ENCODE data around the gene HMGB1.
A peak's percentile ranks its signal among the peaks of the same experiment; 100 is the strongest.

HMGB1 gene

DNA sequence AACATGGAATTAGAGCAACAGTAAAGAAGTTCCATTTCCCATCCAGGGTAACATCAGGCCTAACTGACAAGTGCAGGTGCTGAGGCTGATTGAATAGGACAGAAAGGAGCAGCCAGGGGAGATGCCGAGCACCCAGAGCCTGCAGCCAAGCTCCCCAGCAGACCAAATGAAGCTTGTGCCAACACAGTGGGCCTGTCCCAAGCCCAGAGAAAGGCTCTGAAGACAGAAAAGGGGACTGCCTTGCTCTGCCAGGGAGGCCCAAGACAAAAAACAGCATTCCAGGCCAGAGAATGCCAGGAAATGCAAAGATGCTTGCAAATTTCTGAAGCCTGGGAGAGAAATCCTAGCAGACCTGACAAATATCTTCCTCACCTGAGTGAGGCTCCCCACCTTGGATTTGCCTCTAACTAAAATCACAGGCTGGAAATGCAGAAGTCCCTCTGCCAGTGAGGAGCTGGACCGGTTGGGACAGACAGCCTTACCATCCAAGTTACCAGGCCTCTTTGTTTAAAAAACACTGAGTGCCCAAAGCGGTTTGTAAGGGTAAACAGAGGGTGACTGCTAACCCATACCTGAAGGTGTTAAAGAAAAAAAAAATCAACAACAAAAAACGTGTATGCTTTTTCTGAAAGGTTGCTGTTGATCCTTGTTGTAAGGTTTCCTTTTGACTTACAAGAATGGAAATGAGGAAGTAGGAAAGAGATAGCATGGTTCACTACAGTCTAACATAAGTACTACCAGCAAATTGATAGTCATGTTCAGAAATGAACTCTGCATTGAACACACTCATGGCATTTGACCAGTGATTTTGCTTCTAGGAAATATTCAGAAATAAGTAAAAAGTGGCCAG lies 11.8 kb upstream of the HMGB1 start:
- H2AK5ac ChIP-seq (ENCODE audit: low read length): no peak overlapping the region

DNA sequence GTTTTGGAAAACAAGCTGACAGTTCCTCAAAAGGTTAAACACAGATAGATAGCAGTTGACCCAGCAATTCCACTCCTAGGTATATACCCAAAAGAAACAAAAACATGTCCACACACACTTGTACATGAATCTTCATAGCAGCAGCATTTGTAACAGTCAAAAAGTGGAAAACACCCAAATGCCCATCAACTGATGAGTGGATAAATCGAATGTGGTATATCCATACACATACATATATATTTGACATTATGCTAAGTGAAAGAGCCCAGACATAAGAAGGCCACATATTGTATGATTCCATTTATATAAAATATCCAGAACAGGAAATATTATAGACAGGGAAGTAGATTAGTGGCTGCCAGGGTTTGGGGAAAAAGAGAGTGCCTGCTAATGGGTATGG lies 7.9 kb upstream of the HMGB1 start:
- Histone ChIP-seq H3K79me1 (ENCODE audit: low read length) (no peaks in the 10 kb centered on the region), H3K23ac (ENCODE audit: low read length) (no peak overlapping the region), H4K12ac (ENCODE audit: low read depth, low read length) (no peak overlapping the region), H3K4me3 (ENCODE audit: low read depth, low read length) (no peak overlapping the region), H4K91ac (ENCODE audit: low read depth, low read length) (no peak overlapping the region), H3K9me3 (ENCODE audit: insufficient read depth, low read depth, low read length) (no peaks in the 10 kb centered on the region), H3K4me2 (ENCODE audit: low read length) (no peak overlapping the region), H2AK5ac (ENCODE audit: low read length) (no peak overlapping the region), H2BK120ac (ENCODE audit: insufficient read depth, low read length, poor library complexity) (no peak overlapping the region), H2AFZ (ENCODE audit: insufficient read depth, low read length, poor library complexity) (no peak overlapping the region), H2BK12ac (ENCODE audit: low read length) (no peak overlapping the region), H3K27me3 (ENCODE audit: insufficient read depth, low read length) (no peaks in the 10 kb centered on the region), H2BK5ac (ENCODE audit: low read depth, low read length, poor library complexity) (no peak overlapping the region), H3K36me3 (ENCODE audit: control insufficient read depth in 1 of 2, insufficient read depth in 2 of 2, low read length in 2 of 2) (no peaks in the 10 kb centered on the region), H3K27ac (ENCODE audit: low read depth, low read length) (no peak overlapping the region), H4K8ac (ENCODE audit: low read depth, low read length) (no peak overlapping the region), H3K9ac (ENCODE audit: low read length) (no peak overlapping the region), H3K18ac (ENCODE audit: low read length) (no peak overlapping the region), H3K4me1 (ENCODE audit: control insufficient read depth in 1 of 2, insufficient read depth in 2 of 2, low read length in 2 of 2) (no peaks in the 10 kb centered on the region), H3K79me2 (ENCODE audit: control insufficient read depth, insufficient read depth, low read length, poor library complexity) (no peaks in the 10 kb centered on the region), H3K4ac (ENCODE audit: low read depth, low read length) (no peak overlapping the region), H3K14ac (ENCODE audit: low read length) (no peak overlapping the region)
- WGBS (ENCODE audit: extremely low coverage, insufficient coverage, insufficient read length): no CpG with 5 or more reads among the region's 1 CpG
- DNase-seq: no peak

More for the DNA sequence above, 11.8 kb upstream of the HMGB1 start:
- H3K27me3 ChIP-seq (ENCODE audit: insufficient read depth, low read length): no peaks in the 10 kb centered on the region
- no peaks in the 10 kb centered on the region for H3K9me3 ChIP-seq (ENCODE audit: insufficient read depth, low read depth, low read length)
- H3K14ac ChIP-seq (ENCODE audit: low read length): no peak overlapping the region
- no peak overlapping the region for H2BK5ac ChIP-seq (ENCODE audit: low read depth, low read length, poor library complexity)
- H3K27ac ChIP-seq (ENCODE audit: low read depth, low read length): no peak overlapping the region
- H3K23ac ChIP-seq (ENCODE audit: low read length): no peak overlapping the region
- no peak overlapping the region for H4K91ac ChIP-seq (ENCODE audit: low read depth, low read length)
- H2AFZ ChIP-seq (ENCODE audit: insufficient read depth, low read length, poor library complexity): no peak overlapping the region
- H3K4ac ChIP-seq (ENCODE audit: low read depth, low read length): no peak overlapping the region
- no peak overlapping the region for H3K4me3 ChIP-seq (ENCODE audit: low read depth, low read length)
- no peaks in the 10 kb centered on the region for H3K79me1 ChIP-seq (ENCODE audit: low read length)
- no peak overlapping the region for H2BK12ac ChIP-seq (ENCODE audit: low read length)
- WGBS (ENCODE audit: extremely low coverage, insufficient coverage, insufficient read length): no CpG with 5 or more reads among the region's 4 CpGs
- H3K79me2 ChIP-seq (ENCODE audit: control insufficient read depth, insufficient read depth, low read length, poor library complexity): no peaks in the 10 kb centered on the region
- H3K4me2 ChIP-seq (ENCODE audit: low read length): no peak overlapping the region
- peaks cover 7 to 10% of the 10 kb centered on the region in 2 experiments for H3K4me1 ChIP-seq (ENCODE audit: control insufficient read depth in 1 of 2, insufficient read depth in 2 of 2, low read length in 2 of 2)
- H3K9ac ChIP-seq (ENCODE audit: low read length): no peak overlapping the region
- H3K18ac ChIP-seq (ENCODE audit: low read length): no peak overlapping the region
- no peaks in the 10 kb centered on the region for H3K36me3 ChIP-seq (ENCODE audit: control insufficient read depth in 1 of 2, insufficient read depth in 2 of 2, low read length in 2 of 2)
- DNase-seq: no peak
- H2BK120ac ChIP-seq (ENCODE audit: insufficient read depth, low read length, poor library complexity): no peak overlapping the region
- no peak overlapping the region for H4K8ac ChIP-seq (ENCODE audit: low read depth, low read length)
- no peak overlapping the region for H4K12ac ChIP-seq (ENCODE audit: low read depth, low read length)

DNA sequence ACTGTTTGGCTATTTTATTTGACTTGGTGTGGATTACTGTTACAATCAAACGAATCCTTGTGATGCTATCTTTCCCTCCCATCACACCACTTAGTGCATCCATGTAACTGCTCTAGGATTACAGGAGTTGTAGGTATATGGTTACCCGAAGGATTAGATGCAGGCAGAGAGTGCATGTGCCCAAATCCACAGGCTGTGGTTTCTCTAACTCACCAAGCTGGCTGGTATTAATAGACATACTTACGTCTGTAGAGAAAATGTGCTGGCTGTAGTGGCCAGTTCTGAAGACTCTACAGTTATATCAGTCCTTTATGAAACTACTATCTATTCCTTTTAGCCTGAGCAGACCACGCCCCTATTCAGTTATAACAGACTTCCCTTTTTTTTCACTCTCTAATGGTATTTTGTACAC lies 1.1 kb upstream of the HMGB1 start:
- Histone ChIP-seq H2AFZ (ENCODE audit: insufficient read depth, low read length, poor library complexity) (no peak overlapping the region), H3K79me2 (ENCODE audit: control insufficient read depth, insufficient read depth, low read length, poor library complexity) (peaks cover 12% of the 10 kb centered on the region), H2BK120ac (ENCODE audit: insufficient read depth, low read length, poor library complexity) (no peak overlapping the region), H3K9ac (ENCODE audit: low read length) (no peak overlapping the region), H3K18ac (ENCODE audit: low read length) (no peak overlapping the region), H2BK12ac (ENCODE audit: low read length) (no peak overlapping the region), H3K9me3 (ENCODE audit: insufficient read depth, low read depth, low read length) (no peaks in the 10 kb centered on the region), H3K27me3 (ENCODE audit: insufficient read depth, low read length) (no peaks in the 10 kb centered on the region), H2BK5ac (ENCODE audit: low read depth, low read length, poor library complexity) (no peak overlapping the region), H4K91ac (ENCODE audit: low read depth, low read length) (no peak overlapping the region), H4K12ac (ENCODE audit: low read depth, low read length) (no peak overlapping the region), H3K79me1 (ENCODE audit: low read length) (peaks cover 13% of the 10 kb centered on the region), H3K4me3 (ENCODE audit: low read depth, low read length) (no peak overlapping the region), H3K4me1 (ENCODE audit: control insufficient read depth in 1 of 2, insufficient read depth in 2 of 2, low read length in 2 of 2) (peaks cover 0 to 3% of the 10 kb centered on the region in 2 experiments), H3K27ac (ENCODE audit: low read depth, low read length) (no peak overlapping the region), H3K4ac (ENCODE audit: low read depth, low read length) (no peak overlapping the region), H3K23ac (ENCODE audit: low read length) (no peak overlapping the region), H4K8ac (ENCODE audit: low read depth, low read length) (no peak overlapping the region), H3K36me3 (ENCODE audit: control insufficient read depth in 1 of 2, insufficient read depth in 2 of 2, low read length in 2 of 2) (peaks cover 0 to 5% of the 10 kb centered on the region in 2 experiments), H3K14ac (ENCODE audit: low read length) (no peak overlapping the region), H2AK5ac (ENCODE audit: low read length) (no peak overlapping the region), H3K4me2 (ENCODE audit: low read length) (peak overlapping the region; percentile 2)
- DNase-seq: no peak
- no CpG with 5 or more reads among the region's 4 CpGs for WGBS (ENCODE audit: extremely low coverage, insufficient coverage, insufficient read length)

DNA sequence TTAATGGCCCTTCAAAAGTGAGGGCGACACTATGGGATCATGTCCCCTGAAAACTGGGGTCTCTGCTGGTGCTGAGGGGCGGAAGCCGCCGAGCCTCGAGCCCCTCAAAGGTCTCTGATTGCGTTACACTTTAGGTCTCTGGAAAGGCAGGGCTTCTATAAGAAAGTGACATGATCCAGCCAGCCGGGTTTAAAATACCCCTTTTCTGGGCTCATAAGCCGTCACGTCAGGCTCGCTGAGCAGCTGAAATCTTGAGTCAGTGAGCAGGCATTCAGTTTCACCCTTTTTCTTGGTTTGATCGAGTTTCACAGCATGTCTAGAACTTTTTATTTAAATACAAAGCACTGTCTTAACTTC lies 600 bp upstream of the HMGB1 start:
- peak overlapping the region; percentile 23 for H3K4ac ChIP-seq (ENCODE audit: low read depth, low read length)
- H3K4me3 ChIP-seq (ENCODE audit: low read depth, low read length): peak overlapping the region; percentile 46
- H2BK120ac ChIP-seq (ENCODE audit: insufficient read depth, low read length, poor library complexity): no peak overlapping the region
- peak overlapping the region; percentile 39 for H4K91ac ChIP-seq (ENCODE audit: low read depth, low read length)
- H3K79me2 ChIP-seq (ENCODE audit: control insufficient read depth, insufficient read depth, low read length, poor library complexity): peaks cover 12% of the 10 kb centered on the region
- no peak overlapping the region for H2BK12ac ChIP-seq (ENCODE audit: low read length)
- WGBS (ENCODE audit: extremely low coverage, insufficient coverage, insufficient read length): no CpG with 5 or more reads among the region's 11 CpGs
- H3K9me3 ChIP-seq (ENCODE audit: insufficient read depth, low read depth, low read length): no peaks in the 10 kb centered on the region
- H3K79me1 ChIP-seq (ENCODE audit: low read length): peaks cover 13% of the 10 kb centered on the region
- H4K12ac ChIP-seq (ENCODE audit: low read depth, low read length): no peak overlapping the region
- H3K9ac ChIP-seq (ENCODE audit: low read length): peak overlapping the region; percentile 67
- H3K4me1 ChIP-seq (ENCODE audit: control insufficient read depth in 1 of 2, insufficient read depth in 2 of 2, low read length in 2 of 2): peaks cover 0 to 3% of the 10 kb centered on the region in 2 experiments
- peak overlapping the region; percentile 35 for H2AFZ ChIP-seq (ENCODE audit: insufficient read depth, low read length, poor library complexity)
- peak overlapping the region; percentile 35 for H4K8ac ChIP-seq (ENCODE audit: low read depth, low read length)
- no peak overlapping the region for H2AK5ac ChIP-seq (ENCODE audit: low read length)
- H3K4me2 ChIP-seq (ENCODE audit: low read length): peak overlapping the region; percentile 93
- H3K23ac ChIP-seq (ENCODE audit: low read length): no peak overlapping the region
- DNase-seq: no peak
- peak overlapping the region; percentile 68 for H3K27ac ChIP-seq (ENCODE audit: low read depth, low read length)
- peak overlapping the region; percentile 47 for H3K14ac ChIP-seq (ENCODE audit: low read length)
- H3K27me3 ChIP-seq (ENCODE audit: insufficient read depth, low read length): no peaks in the 10 kb centered on the region
- no peak overlapping the region for H3K18ac ChIP-seq (ENCODE audit: low read length)
- H2BK5ac ChIP-seq (ENCODE audit: low read depth, low read length, poor library complexity): peak overlapping the region; percentile 35
- H3K36me3 ChIP-seq (ENCODE audit: control insufficient read depth in 1 of 2, insufficient read depth in 2 of 2, low read length in 2 of 2): peaks cover 0 to 5% of the 10 kb centered on the region in 2 experiments
